ENCODE results near the gene SLC2A5.

SLC2A5 gene

DNA sequence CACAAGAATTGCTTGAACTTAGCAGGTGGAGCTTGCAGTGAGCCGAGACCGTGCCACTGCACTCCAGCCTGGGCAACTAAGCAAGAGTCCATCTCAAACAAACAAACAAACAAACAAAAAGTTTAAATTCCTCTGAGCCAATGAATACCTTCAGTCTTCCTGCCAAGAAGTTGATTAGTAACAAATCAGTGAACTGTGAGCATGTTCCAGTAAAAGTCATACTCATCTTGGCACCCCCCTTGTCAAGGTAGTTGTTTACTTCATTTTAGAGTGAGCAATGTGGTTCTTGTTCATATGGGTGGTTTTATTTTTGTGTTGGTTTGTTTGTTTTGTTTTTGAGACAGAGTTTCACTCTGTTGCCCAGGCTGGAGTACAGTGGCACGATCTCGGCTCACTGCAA lies 25.2 kb downstream of the SLC2A5 start:
- H3K27ac ChIP-seq (ENCODE audit: low read depth, low read length), result peak overlapping the region; percentile 55
- no peaks in the 10 kb centered on the region for H3K9me3 ChIP-seq (ENCODE audit: control insufficient read depth, insufficient read depth, low read length)
- no peaks in the 10 kb centered on the region for H3K27me3 ChIP-seq (ENCODE audit: control insufficient read depth, low read length)
- TF ChIP-seq, protein P1, sequence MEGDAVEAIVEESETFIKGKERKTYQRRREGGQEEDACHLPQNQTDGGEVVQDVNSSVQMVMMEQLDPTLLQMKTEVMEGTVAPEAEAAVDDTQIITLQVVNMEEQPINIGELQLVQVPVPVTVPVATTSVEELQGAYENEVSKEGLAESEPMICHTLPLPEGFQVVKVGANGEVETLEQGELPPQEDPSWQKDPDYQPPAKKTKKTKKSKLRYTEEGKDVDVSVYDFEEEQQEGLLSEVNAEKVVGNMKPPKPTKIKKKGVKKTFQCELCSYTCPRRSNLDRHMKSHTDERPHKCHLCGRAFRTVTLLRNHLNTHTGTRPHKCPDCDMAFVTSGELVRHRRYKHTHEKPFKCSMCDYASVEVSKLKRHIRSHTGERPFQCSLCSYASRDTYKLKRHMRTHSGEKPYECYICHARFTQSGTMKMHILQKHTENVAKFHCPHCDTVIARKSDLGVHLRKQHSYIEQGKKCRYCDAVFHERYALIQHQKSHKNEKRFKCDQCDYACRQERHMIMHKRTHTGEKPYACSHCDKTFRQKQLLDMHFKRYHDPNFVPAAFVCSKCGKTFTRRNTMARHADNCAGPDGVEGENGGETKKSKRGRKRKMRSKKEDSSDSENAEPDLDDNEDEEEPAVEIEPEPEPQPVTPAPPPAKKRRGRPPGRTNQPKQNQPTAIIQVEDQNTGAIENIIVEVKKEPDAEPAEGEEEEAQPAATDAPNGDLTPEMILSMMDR (IDR thresholded peaks at IDR 0.05; ENCODE audit: low read depth, low read length, poor library complexity, severe bottlenecking), result no peak
- TF ChIP-seq EZH2phosphoT487 (IDR thresholded peaks at IDR 0.05; ENCODE audit: borderline replicate concordance, low read length), result no peak
- peaks cover 31% of the 10 kb centered on the region for H3F3A ChIP-seq (ENCODE audit: control insufficient read depth, insufficient read depth)
- H3K4me1 ChIP-seq (ENCODE audit: control insufficient read depth, low read length), result peaks cover 90% of the 10 kb centered on the region
- peaks cover 96% of the 10 kb centered on the region for H3K36me3 ChIP-seq (ENCODE audit: control insufficient read depth, low read length)
- H3K79me2 ChIP-seq (ENCODE audit: control insufficient read depth, low read length), result peaks cover 41% of the 10 kb centered on the region
- H3K9me2 ChIP-seq (replicated peaks; ENCODE audit: control insufficient read depth, low read length), result no peaks in the 10 kb centered on the region
- H3K4me3 ChIP-seq (ENCODE audit: low read length), result no peak overlapping the region
- H3K4me2 ChIP-seq (ENCODE audit: low read length), result no peak overlapping the region
- 0 out of 2 replicates have a peak, but pooled peaks cover 6% of the 10 kb centered on the region for H4K20me1 ChIP-seq (ENCODE audit: control insufficient read depth, insufficient read depth, low read depth, low read length)

DNA sequence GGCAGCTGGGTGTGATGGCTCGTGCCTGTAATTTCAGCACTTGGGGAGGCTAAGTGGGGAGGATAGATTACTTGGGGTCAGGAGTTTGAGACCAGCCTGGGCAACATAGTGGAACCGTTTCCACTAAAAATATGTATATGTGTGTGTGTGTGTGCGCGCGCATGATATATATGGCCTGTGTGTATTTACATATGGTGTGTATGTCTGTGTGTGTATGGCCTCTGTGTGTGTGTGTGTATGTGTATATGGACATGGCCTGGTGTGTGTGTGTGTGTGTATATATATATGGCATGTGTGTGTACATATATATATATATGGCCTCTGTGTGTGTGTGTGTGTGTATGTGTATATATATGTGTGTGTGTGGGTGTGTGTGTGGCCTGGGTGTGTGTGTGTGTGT lies 27.2 kb downstream of the SLC2A5 start:
- Histone ChIP-seq H3K36me3 (ENCODE audit: control insufficient read depth, low read length) (peaks cover 96% of the 10 kb centered on the region), H4K20me1 (ENCODE audit: control insufficient read depth, insufficient read depth, low read depth, low read length) (0 out of 2 replicates have a peak, but pooled peaks cover under 1% of the 10 kb centered on the region), H3K4me2 (ENCODE audit: low read length) (peak overlapping the region; percentile 5; the same call in 1 of the 2 replicates), H3K4me3 (ENCODE audit: low read length) (no peak overlapping the region), H3K4me1 (ENCODE audit: control insufficient read depth, low read length) (peaks cover 95% of the 10 kb centered on the region), H3K79me2 (ENCODE audit: control insufficient read depth, low read length) (peaks cover 26% of the 10 kb centered on the region), H3K27ac (ENCODE audit: low read depth, low read length) (peak overlapping the region; percentile 55), H3F3A (ENCODE audit: control insufficient read depth, insufficient read depth) (peaks cover 41% of the 10 kb centered on the region), H3K27me3 (ENCODE audit: control insufficient read depth, low read length) (no peaks in the 10 kb centered on the region), H3K9me2 (replicated peaks; ENCODE audit: control insufficient read depth, low read length) (no peaks in the 10 kb centered on the region), H3K9me3 (ENCODE audit: control insufficient read depth, insufficient read depth, low read length) (0 out of 2 replicates have a peak, but pooled peaks cover under 1% of the 10 kb centered on the region)
- TF ChIP-seq EZH2phosphoT487 (IDR thresholded peaks at IDR 0.05; ENCODE audit: borderline replicate concordance, low read length), result no peak
- TF ChIP-seq, protein P1 (IDR thresholded peaks at IDR 0.05; ENCODE audit: low read depth, low read length, poor library complexity, severe bottlenecking), result no peak

DNA sequence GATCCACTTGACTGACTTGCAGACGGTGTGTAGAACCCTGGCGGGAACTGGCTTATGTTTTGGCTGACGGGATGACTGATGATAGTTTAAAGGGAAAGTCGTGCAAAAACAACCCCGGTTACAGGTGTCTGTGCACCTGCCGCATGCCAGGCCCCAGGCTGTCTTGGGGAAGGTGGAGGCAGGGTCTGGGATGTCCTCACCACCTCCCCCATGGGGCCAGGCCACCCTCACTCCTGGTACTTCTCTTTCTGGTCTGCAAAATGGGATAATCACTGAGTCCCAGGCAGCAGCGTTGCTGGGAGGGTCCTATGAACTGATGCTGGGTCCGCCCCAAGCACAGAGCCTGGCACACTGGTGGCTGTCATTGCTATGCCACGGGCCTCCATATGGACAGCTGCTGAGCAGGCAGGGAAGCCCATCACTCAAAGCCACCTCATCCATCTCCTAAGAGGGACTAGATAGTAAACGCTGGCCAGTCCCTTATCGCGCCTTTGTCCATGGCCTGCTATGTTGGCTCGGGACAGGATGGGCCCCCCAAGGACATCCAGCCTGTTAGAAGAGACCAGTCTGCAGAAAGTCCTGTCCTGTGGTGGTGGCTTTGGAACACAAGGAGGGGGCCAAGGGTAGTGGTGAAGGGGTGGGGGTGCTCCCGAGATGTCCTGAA lies 28.2 kb downstream of the SLC2A5 start:
- Histone ChIP-seq H3K36me3 (ENCODE audit: control insufficient read depth, low read length) (peaks cover 96% of the 10 kb centered on the region), H3K79me2 (ENCODE audit: control insufficient read depth, low read length) (peaks cover 21% of the 10 kb centered on the region), H3K9me2 (replicated peaks; ENCODE audit: control insufficient read depth, low read length) (no peaks in the 10 kb centered on the region), H3K4me1 (ENCODE audit: control insufficient read depth, low read length) (peaks cover 96% of the 10 kb centered on the region), H3K27me3 (ENCODE audit: control insufficient read depth, low read length) (no peaks in the 10 kb centered on the region), H3K9me3 (ENCODE audit: control insufficient read depth, insufficient read depth, low read length) (peaks cover 6% of the 10 kb centered on the region; the same call in 1 of the 2 replicates), H3K4me3 (ENCODE audit: low read length) (no peak overlapping the region), H3F3A (ENCODE audit: control insufficient read depth, insufficient read depth) (peaks cover 49% of the 10 kb centered on the region), H4K20me1 (ENCODE audit: control insufficient read depth, insufficient read depth, low read depth, low read length) (peaks cover 4% of the 10 kb centered on the region; the same call in 1 of the 2 replicates), H3K4me2 (ENCODE audit: low read length) (0 out of 2 replicates have a peak overlapping the region, but pooled peaks have one; percentile 5), H3K27ac (ENCODE audit: low read depth, low read length) (peak overlapping the region; percentile 55)
- TF ChIP-seq EZH2phosphoT487 (IDR thresholded peaks at IDR 0.05; ENCODE audit: borderline replicate concordance, low read length), result no peak
- TF ChIP-seq, protein P1 (IDR thresholded peaks at IDR 0.05; ENCODE audit: low read depth, low read length, poor library complexity, severe bottlenecking), result no peak

Measured in DOHH2 (cell line).